B cell (primary cell): ENCODE data around the gene ARPC4. TPM values are rescaled to one million over a fixed set of nuclear protein-coding genes. Genes with fewer than 3 reads are reported as not detected.

Experiments
- ATAC-seq: fragments of 200-7000 bp; cut with Tn5 transposase; one replicate; pipeline ENCODE4 v1.10.0; 2021; ENCODE audit warnings: low read depth, mild to moderate bottlenecking, moderate number of reproducible peaks, moderate library complexity
- CTCF ChIA-PET: fragments of 350-600 bp; sonication (Branson Sonifier 250); formaldehyde crosslinking; loops from one replicate; lab custom pipeline; 2021; ENCODE audit warnings: antibody characterized with exemption, inconsistent platforms; lab: Charles Lee
- POLR2A ChIA-PET: fragments of 350-600 bp; sonication (Branson Sonifier 250); formaldehyde crosslinking; loops from one replicate; lab custom pipeline; 2021; ENCODE audit warnings: antibody characterized with exemption; lab: Charles Lee
- DNase-seq: peaks from one replicate; pipeline ENCODE4 v3.0.0; 2013
- H2AFZ ChIP-seq: 2 replicates; pipeline ENCODE4 v1.6.1; 2012; ENCODE audit warnings: mild to moderate bottlenecking, low read depth, low read length; ENCODE audit not compliant: insufficient read depth, poor library complexity, severe bottlenecking
- H3K27ac ChIP-seq, 2 donors: 1 replicate in 1 of 2; 2 replicates in 1 of 2; pipeline ENCODE4 v1.5.1; 2012 to 2013; ENCODE audit warnings: low read length in 2 of 2, mild to moderate bottlenecking in 2 of 2, moderate library complexity in 1 of 2
- H3K27me3 ChIP-seq, 4 experiments: fragments of 200-600 bp in 1 of 4; sonication (generic) in 1 of 4; replicated peaks in 1 of 4; 1 replicate in 2 of 4; 2 replicates in 2 of 4; pipeline versions ENCODE4 v1.6.1 to v1.7.0; 2013 to 2016; ENCODE audit warnings: low read length in 3 of 4, mild to moderate bottlenecking in 2 of 4, mixed read lengths in 1 of 4, moderate library complexity in 1 of 4; ENCODE audit not compliant: insufficient read depth in 4 of 4, control insufficient read depth in 3 of 4; ENCODE audit errors: control extremely low read depth in 1 of 4
- H3K36me3 ChIP-seq, 2 experiments: replicated peaks in 1 of 2; 1 replicate in 1 of 2; 2 replicates in 1 of 2; pipeline versions ENCODE4 v1.6.1 to v1.7.1; 2013; ENCODE audit warnings: low read length in 1 of 2; ENCODE audit not compliant: insufficient read depth in 2 of 2, control insufficient read depth in 1 of 2; ENCODE audit errors: control extremely low read depth in 1 of 2, extremely low read depth in 1 of 2
- H3K4me1 ChIP-seq, 2 donors: fragments of 200-600 bp in 1 of 2; sonication (generic) in 1 of 2; 1 replicate in 1 of 2; 2 replicates in 1 of 2; pipeline versions ENCODE4 v1.5.1 to v1.6.1; 2013 to 2017; ENCODE audit warnings: low read length in 2 of 2; ENCODE audit not compliant: control insufficient read depth in 2 of 2, insufficient read depth in 2 of 2
- H3K4me2 ChIP-seq: replicated peaks from 2 replicates; pipeline ENCODE3; 2012; ENCODE audit warnings: mild to moderate bottlenecking, low read depth, low read length; ENCODE audit not compliant: poor library complexity, severe bottlenecking
- H3K4me3 ChIP-seq, 5 experiments: fragments of 200-600 bp in 1 of 5; sonication (generic) in 1 of 5; 1 replicate in 3 of 5; 2 replicates in 2 of 5; pipeline versions ENCODE4 v1.5.1 to v1.7.0; 2011 to 2016; ENCODE audit warnings: low read length in 4 of 5, mild to moderate bottlenecking in 4 of 5, low read depth in 2 of 5, control low read depth in 1 of 5, moderate library complexity in 1 of 5; ENCODE audit not compliant: insufficient read depth in 1 of 5; ENCODE audit errors: control extremely low read depth in 1 of 5, extremely low read depth in 1 of 5
- H3K79me2 ChIP-seq: fragments of 200-600 bp; sonication (generic); one replicate; pipeline ENCODE4 v1.6.0; 2016; ENCODE audit warnings: low read length; ENCODE audit not compliant: control insufficient read depth, insufficient read depth
- H3K9ac ChIP-seq: fragments of 200-600 bp; sonication (generic); 2 replicates; pipeline ENCODE4 v1.6.1; 2017; ENCODE audit warnings: mild to moderate bottlenecking, low read length, moderate library complexity
- H3K9me3 ChIP-seq, 3 donors: one replicate each; pipeline versions ENCODE4 v1.6.1 to v1.7.1; 2013; ENCODE audit warnings: low read length in 2 of 3; ENCODE audit not compliant: control insufficient read depth in 2 of 3, insufficient read depth in 1 of 3; ENCODE audit errors: control extremely low read depth in 1 of 3
- H4K20me1 ChIP-seq: 2 replicates; pipeline ENCODE4 v1.6.0; 2012; ENCODE audit warnings: mild to moderate bottlenecking, low read length; ENCODE audit not compliant: insufficient read depth, control insufficient read depth, poor library complexity, severe bottlenecking
- H3K27ac Mint-ChIP-seq: one replicate; pipeline ENCODE4 v1.8.0; 2021; ENCODE audit warnings: mixed read lengths
- H3K27me3 Mint-ChIP-seq: one replicate; pipeline ENCODE4 v1.8.0; 2021; ENCODE audit warnings: mixed read lengths
- H3K4me1 Mint-ChIP-seq: one replicate; pipeline ENCODE4 v1.8.0; 2021; ENCODE audit warnings: mixed read lengths
- H3K4me3 Mint-ChIP-seq: one replicate; pipeline ENCODE4 v1.8.0; 2021; ENCODE audit warnings: mixed read lengths
- H3K9me3 Mint-ChIP-seq: one replicate; pipeline ENCODE4 v1.8.0; 2022; ENCODE audit warnings: mixed read lengths; ENCODE audit not compliant: insufficient read depth
- CTCF ChIP-seq: fragments of 200-600 bp; IDR thresholded peaks from one replicate; pipeline ENCODE4 v1.8.0; 2022; ENCODE audit warnings: antibody characterized with exemption, mild to moderate bottlenecking
- EZH2 ChIP-seq: IDR thresholded peaks from 2 replicates; pipeline ENCODE4 v1.6.1; 2012; ENCODE audit warnings: borderline replicate concordance, low read depth, mild to moderate bottlenecking, moderate library complexity, low read length; ENCODE audit not compliant: insufficient read depth, poor library complexity, severe bottlenecking
- WGBS: methylation state at CpG from one replicate; pipeline ENCODE4 v1.1.5; 2013; ENCODE audit warnings: missing lambda C conversion rate; ENCODE audit not compliant: insufficient coverage; 5-methylcytosine and 5-hydroxymethylcytosine counted together
- intact Hi-C: fragments of 100-400 bp; cut with micrococcal nuclease; formaldehyde crosslinking; loops from one replicate; pipeline ENCODE4 v1.10.0; 2022
- polyA plus RNA-seq: library from polyadenylated mRNA; depleted of rRNA; stranded (reverse); fragments of >200 nt; gene quantifications from 2 replicates; pipeline ENCODE4 v1.2.3, GENCODE V29; 2012
- total RNA-seq, 2 donors: library from RNA; stranded (reverse); fragments of 120-200 nt in 1 of 2; gene quantifications; 1 replicate in 1 of 2; 2 replicates in 1 of 2; pipeline versions ENCODE4 v1.2.3 to v1.2.4, GENCODE V29; 2013 to 2022

The ARPC4 gene
- total and polyA plus RNA-seq, 2 donors (not counting 1 experiment from before 2014, with no cell fraction given) = 110 to 174 TPM

GRCh38 chr3:9767418-9767817 lies 25.5 kb upstream of the ARPC4 start:
- no peak overlapping the region for H3K4me3 ChIP-seq
- CTCF ChIA-PET = no interaction called here
- no peak overlapping the region for H2AFZ ChIP-seq
- H3K27ac Mint-ChIP-seq = no peak overlapping the region
- no peak overlapping the region for H3K9ac ChIP-seq
- H3K79me2 ChIP-seq = no peaks in the 10 kb centered on the region
- H3K27ac ChIP-seq = no peak overlapping the region
- POLR2A ChIA-PET = no interaction called here
- H3K27me3 ChIP-seq = peaks cover 0 to 12% (median 2%) of the 10 kb centered on the region in 4 experiments
- intact Hi-C loops = no loop called here
- H3K4me3 Mint-ChIP-seq = no peak overlapping the region
- peaks cover 17 to 18% of the 10 kb centered on the region in 2 donors for H3K4me1 ChIP-seq
- no peaks in the 10 kb centered on the region for H3K9me3 ChIP-seq
- H4K20me1 ChIP-seq = no peaks in the 10 kb centered on the region
- no peak for ATAC-seq
- H3K36me3 ChIP-seq = peaks cover 0 to 2% of the 10 kb centered on the region in 2 experiments
- no peak overlapping the region for H3K4me2 ChIP-seq
- TF ChIP-seq EZH2 = no peak
- TF ChIP-seq CTCF = no peak
- H3K4me1 Mint-ChIP-seq = peaks cover 21% of the 10 kb centered on the region
- 96% methylated on average over 5 of the region's 7 CpGs for WGBS
- H3K9me3 Mint-ChIP-seq = no peaks in the 10 kb centered on the region
- no peak for DNase-seq
- H3K27me3 Mint-ChIP-seq = peaks cover 5% of the 10 kb centered on the region

- 100% methylated on average over 4 of the region's 6 CpGs for WGBS
- Histone ChIP-seq H3K4me2 (no peak overlapping the region), H3K9me3 (no peaks in the 10 kb centered on the region), H3K27me3 (peaks cover 0 to 12% (median 2%) of the 10 kb centered on the region in 4 experiments), H4K20me1 (no peaks in the 10 kb centered on the region), H3K36me3 (peaks cover 0 to 2% of the 10 kb centered on the region in 2 experiments), H3K27ac (no peak overlapping the region), H3K4me1 (peaks cover 17 to 18% of the 10 kb centered on the region in 2 donors), H2AFZ (no peak overlapping the region), H3K4me3 (no peak overlapping the region), H3K79me2 (no peaks in the 10 kb centered on the region), H3K9ac (no peak overlapping the region)
- Mint-ChIP-seq H3K27me3 (peaks cover 5% of the 10 kb centered on the region), H3K4me1 (peaks cover 21% of the 10 kb centered on the region), H3K4me3 (no peak overlapping the region), H3K27ac (no peak overlapping the region), H3K9me3 (no peaks in the 10 kb centered on the region)
- no peak for ATAC-seq
- no peak for DNase-seq
- ChIA-PET POLR2A (no interaction called here), CTCF (interaction anchor here (1.1 kb wide), 1 partner anchor 14 kb away, joined by 3 read pairs; no protein-coding TSS in a partner anchor)
- TF ChIP-seq CTCF = no peak
- no peak for TF ChIP-seq EZH2
- intact Hi-C loops = no loop called here
These were observed 24.6 kb upstream of the ARPC4 start for GRCh38 chr3:9768141-9768775.
